Measurements from ENCODE around the gene MBNL2.
A peak's percentile ranks its signal among the peaks of the same experiment; 100 is the strongest.
"Not testable (repeated sequence)": the region's sequence is repeated elsewhere in the genome, so short reads cannot be mapped to it uniquely, and the experiment has no call there.

The MBNL2 gene

GRCh38 chr13:97202761-97203160 is 19.4 kb upstream of the MBNL2 start:
- TF ChIP-seq CTCF (IDR thresholded peaks at IDR 0.05; ENCODE audit: low read depth, low read length) = no peak
- Histone ChIP-seq H3K27me3 (no peaks in the 10 kb centered on the region), H3K4me1 (peaks cover 10% of the 10 kb centered on the region), H3K4me3 (ENCODE audit: low read depth, low read length) (no peak overlapping the region), H3K36me3 (no peaks in the 10 kb centered on the region), H3K9me3 (no peaks in the 10 kb centered on the region)
- DNase-seq = no peak

GRCh38 chr13:97205465-97205864 is 16.7 kb upstream of the MBNL2 start:
- H3K9me3 ChIP-seq = no peaks in the 10 kb centered on the region
- H3K36me3 ChIP-seq = no peaks in the 10 kb centered on the region
- peaks cover 10% of the 10 kb centered on the region for H3K4me1 ChIP-seq
- no peaks in the 10 kb centered on the region for H3K27me3 ChIP-seq
- no peak overlapping the region for H3K4me3 ChIP-seq (ENCODE audit: low read depth, low read length)
- TF ChIP-seq CTCF (IDR thresholded peaks at IDR 0.05; ENCODE audit: low read depth, low read length) = no peak
- DNase-seq = no peak

DNA sequence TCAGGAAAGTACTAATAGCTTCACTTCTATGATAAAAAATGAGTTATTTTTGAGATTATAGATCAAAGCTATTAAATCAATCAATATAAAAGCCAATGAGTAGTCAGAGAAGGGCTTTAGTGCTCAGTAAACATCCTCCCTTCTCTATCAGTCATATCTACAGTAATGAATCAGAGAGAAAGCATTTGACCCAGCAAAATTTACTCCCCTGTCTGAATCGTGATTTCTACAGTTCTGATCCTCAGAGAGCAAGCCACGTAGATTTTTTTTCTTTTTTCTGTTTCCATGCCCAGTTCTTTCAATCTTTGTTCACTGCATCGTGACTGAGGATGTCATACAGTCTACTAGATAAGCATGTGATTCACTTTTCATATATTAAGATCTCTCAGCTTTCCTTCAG is 16.2 kb upstream of the MBNL2 start:
- Histone ChIP-seq H3K36me3 (no peaks in the 10 kb centered on the region), H3K9me3 (no peaks in the 10 kb centered on the region), H3K27me3 (no peaks in the 10 kb centered on the region), H3K4me3 (ENCODE audit: low read depth, low read length) (no peak overlapping the region), H3K4me1 (peaks cover 10% of the 10 kb centered on the region)
- no peak for TF ChIP-seq CTCF (IDR thresholded peaks at IDR 0.05; ENCODE audit: low read depth, low read length)
- DNase-seq = no peak

- not testable (repeated sequence) for H3K4me3 ChIP-seq (ENCODE audit: low read depth, low read length); DNase-seq; H3K36me3 ChIP-seq; H3K9me3 ChIP-seq; H3K27me3 ChIP-seq; H3K4me1 ChIP-seq
Measured at GRCh38 chr13:97207252-97207651, 14.9 kb upstream of the MBNL2 start.

- no peaks in the 10 kb centered on the region for H3K36me3 ChIP-seq
- peaks cover 2% of the 10 kb centered on the region for H3K4me1 ChIP-seq
- H3K27me3 ChIP-seq = no peaks in the 10 kb centered on the region
- no peaks in the 10 kb centered on the region for H3K9me3 ChIP-seq
- no peak for TF ChIP-seq CTCF (IDR thresholded peaks at IDR 0.05; ENCODE audit: low read depth, low read length)
- DNase-seq = no peak
- H3K4me3 ChIP-seq (ENCODE audit: low read depth, low read length) = no peak overlapping the region
Measured at GRCh38 chr13:97211300-97211699, 10.8 kb upstream of the MBNL2 start.

DNA sequence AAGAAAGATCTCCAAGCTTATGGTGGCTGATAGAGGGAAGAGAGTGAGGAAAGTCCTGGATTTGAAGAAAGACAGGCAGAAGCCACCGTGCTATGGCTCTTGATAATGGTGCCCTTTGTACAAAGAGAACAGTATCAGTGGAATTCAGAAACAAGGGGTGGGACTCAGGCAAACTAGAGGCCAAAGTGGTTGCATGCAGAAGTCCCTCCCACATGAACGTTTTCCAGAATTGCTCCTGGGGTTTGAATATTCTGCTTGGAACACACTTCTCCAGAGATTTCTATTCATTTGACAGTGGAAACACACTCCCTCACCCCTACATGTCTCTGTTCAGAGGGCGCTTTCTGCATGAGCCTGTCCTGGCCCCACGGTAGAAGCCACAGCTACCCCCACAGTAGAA is 10.1 kb upstream of the MBNL2 start:
- Histone ChIP-seq H3K27me3 (no peaks in the 10 kb centered on the region), H3K36me3 (no peaks in the 10 kb centered on the region), H3K4me1 (no peaks in the 10 kb centered on the region; the same call in 1 of the 2 replicates), H3K9me3 (no peaks in the 10 kb centered on the region), H3K4me3 (ENCODE audit: low read depth, low read length) (no peak overlapping the region)
- no peak for DNase-seq
- TF ChIP-seq CTCF (IDR thresholded peaks at IDR 0.05; ENCODE audit: low read depth, low read length) = no peak

GRCh38 chr13:97212601-97213040 is 9.5 kb upstream of the MBNL2 start:
- Histone ChIP-seq H3K4me1 (no peaks in the 10 kb centered on the region), H3K27me3 (no peaks in the 10 kb centered on the region), H3K9me3 (no peaks in the 10 kb centered on the region), H3K36me3 (no peaks in the 10 kb centered on the region), H3K4me3 (ENCODE audit: low read depth, low read length) (no peak overlapping the region)
- peak; percentile 81 for TF ChIP-seq CTCF (IDR thresholded peaks at IDR 0.05; ENCODE audit: low read depth, low read length)
- DNase-seq = peak; percentile 34
